ENCODE results near the gene NXT2. TPM values are rescaled to one million over a fixed set of nuclear protein-coding genes. Genes with fewer than 3 reads are reported as not detected.

The NXT2 gene
- total and polyA plus RNA-seq, 10 of the 15 experiments (the other 5 are each of a cell fraction or from before 2014, with no cell fraction given): 10.8 to 38.1 (median 21.2) TPM

DNA sequence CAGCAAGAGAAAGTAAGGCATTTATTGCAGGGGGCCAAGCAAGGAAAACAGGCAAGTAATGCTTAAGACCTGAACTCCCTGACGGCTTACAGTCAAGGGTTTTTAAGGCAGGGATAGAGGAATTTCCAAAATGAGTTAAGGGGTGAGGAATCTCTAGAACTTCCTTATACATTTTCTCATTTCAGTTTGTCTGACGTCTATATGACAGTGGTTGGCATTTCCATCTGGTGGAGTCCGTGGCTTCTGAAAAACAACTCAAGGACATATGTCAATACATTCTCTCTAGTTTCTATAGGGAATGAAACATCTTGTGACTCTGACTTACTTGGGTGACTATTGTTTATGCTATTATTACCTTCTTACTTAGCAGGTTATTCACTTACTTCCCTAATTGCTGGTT lies 35.5 kb upstream of the NXT2 start (continued):
- TF ChIP-seq BCL3 (IDR thresholded peaks at IDR 0.05; ENCODE audit: borderline replicate concordance, insufficient read depth, low read depth, low read length, poor library complexity, severe bottlenecking) (no peak), NFXL1 (IDR thresholded peaks at IDR 0.05; ENCODE audit: borderline replicate concordance) (no peak), RB1 (IDR thresholded peaks at IDR 0.05; ENCODE audit: borderline replicate concordance) (no peak), POLR2AphosphoS2 (IDR thresholded peaks at IDR 0.05; ENCODE audit: low read depth, low read length) (no peak)
- TF ChIP-seq, protein P1, sequence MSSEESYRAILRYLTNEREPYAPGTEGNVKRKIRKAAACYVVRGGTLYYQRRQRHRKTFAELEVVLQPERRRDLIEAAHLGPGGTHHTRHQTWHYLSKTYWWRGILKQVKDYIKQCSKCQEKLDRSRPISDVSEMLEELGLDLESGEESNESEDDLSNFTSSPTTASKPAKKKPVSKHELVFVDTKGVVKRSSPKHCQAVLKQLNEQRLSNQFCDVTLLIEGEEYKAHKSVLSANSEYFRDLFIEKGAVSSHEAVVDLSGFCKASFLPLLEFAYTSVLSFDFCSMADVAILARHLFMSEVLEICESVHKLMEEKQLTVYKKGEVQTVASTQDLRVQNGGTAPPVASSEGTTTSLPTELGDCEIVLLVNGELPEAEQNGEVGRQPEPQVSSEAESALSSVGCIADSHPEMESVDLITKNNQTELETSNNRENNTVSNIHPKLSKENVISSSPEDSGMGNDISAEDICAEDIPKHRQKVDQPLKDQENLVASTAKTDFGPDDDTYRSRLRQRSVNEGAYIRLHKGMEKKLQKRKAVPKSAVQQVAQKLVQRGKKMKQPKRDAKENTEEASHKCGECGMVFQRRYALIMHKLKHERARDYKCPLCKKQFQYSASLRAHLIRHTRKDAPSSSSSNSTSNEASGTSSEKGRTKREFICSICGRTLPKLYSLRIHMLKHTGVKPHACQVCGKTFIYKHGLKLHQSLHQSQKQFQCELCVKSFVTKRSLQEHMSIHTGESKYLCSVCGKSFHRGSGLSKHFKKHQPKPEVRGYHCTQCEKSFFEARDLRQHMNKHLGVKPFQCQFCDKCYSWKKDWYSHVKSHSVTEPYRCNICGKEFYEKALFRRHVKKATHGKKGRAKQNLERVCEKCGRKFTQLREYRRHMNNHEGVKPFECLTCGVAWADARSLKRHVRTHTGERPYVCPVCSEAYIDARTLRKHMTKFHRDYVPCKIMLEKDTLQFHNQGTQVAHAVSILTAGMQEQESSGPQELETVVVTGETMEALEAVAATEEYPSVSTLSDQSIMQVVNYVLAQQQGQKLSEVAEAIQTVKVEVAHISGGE (CRISPR knock-in tag; IDR thresholded peaks at IDR 0.05): no peak

DNA sequence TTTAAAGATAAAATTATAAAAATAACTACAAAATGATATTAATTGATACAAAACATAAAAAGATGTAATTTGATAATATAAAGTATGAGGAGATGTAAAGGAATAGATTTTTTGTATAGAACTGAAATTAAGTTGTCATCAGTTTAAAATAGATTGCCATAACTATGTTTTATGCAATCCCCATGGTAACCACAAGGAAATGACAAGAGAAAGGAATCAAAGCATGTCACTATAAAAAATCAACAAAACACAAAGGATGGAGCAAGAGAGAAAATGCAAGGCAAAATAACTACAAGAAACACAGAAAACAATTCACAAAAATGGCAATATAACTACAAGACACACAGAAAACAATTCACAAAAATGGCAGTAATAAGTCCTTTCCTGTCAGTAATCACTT lies 27.7 kb upstream of the NXT2 start:
- Histone ChIP-seq H3K79me2 (ENCODE audit: control insufficient read depth, insufficient read depth, low read length) (no peaks in the 10 kb centered on the region), H2AFZ (ENCODE audit: control insufficient read depth, low read depth, low read length) (no peak overlapping the region), H3K36me3 (ENCODE audit: control insufficient read depth in 2 of 2, insufficient read depth in 2 of 2, low read length in 1 of 2) (no peaks in the 10 kb centered on the region), H3K9ac (ENCODE audit: control insufficient read depth, insufficient read depth, low read length) (no peak overlapping the region), H3K4me3 (no peak overlapping the region), H3K4me2 (ENCODE audit: control insufficient read depth, insufficient read depth) (no peak overlapping the region), H3K27ac (ENCODE audit: control insufficient read depth, insufficient read depth) (no peak overlapping the region), H3K9me3 (replicated peaks; ENCODE audit: control insufficient read depth, insufficient read depth, low read length) (no peaks in the 10 kb centered on the region), H3K27me3 (replicated peaks in 1 of 2; ENCODE audit: control insufficient read depth in 2 of 2, insufficient read depth in 2 of 2, low read length in 1 of 2) (no peaks in the 10 kb centered on the region), H4K20me1 (ENCODE audit: control insufficient read depth, insufficient read depth) (no peaks in the 10 kb centered on the region), H3K4me1 (ENCODE audit: control insufficient read depth, insufficient read depth, low read length) (no peaks in the 10 kb centered on the region)
- in situ Hi-C loops (cut with MboI): no loop called here
- CTCF ChIA-PET: no interaction called here
- BruUV-seq (replicated peaks): no TSS peak
- SMC1A ChIA-PET (ENCODE audit: uncharacterized antibody, unreplicated experiment): no interaction called here
- RAD21 ChIA-PET (ENCODE audit: unreplicated experiment): no interaction called here
- no peak for TF ChIP-seq POU2F2 (IDR thresholded peaks at IDR 0.05; ENCODE audit: borderline replicate concordance, low read depth, low read length)
- TF ChIP-seq, protein P2, sequence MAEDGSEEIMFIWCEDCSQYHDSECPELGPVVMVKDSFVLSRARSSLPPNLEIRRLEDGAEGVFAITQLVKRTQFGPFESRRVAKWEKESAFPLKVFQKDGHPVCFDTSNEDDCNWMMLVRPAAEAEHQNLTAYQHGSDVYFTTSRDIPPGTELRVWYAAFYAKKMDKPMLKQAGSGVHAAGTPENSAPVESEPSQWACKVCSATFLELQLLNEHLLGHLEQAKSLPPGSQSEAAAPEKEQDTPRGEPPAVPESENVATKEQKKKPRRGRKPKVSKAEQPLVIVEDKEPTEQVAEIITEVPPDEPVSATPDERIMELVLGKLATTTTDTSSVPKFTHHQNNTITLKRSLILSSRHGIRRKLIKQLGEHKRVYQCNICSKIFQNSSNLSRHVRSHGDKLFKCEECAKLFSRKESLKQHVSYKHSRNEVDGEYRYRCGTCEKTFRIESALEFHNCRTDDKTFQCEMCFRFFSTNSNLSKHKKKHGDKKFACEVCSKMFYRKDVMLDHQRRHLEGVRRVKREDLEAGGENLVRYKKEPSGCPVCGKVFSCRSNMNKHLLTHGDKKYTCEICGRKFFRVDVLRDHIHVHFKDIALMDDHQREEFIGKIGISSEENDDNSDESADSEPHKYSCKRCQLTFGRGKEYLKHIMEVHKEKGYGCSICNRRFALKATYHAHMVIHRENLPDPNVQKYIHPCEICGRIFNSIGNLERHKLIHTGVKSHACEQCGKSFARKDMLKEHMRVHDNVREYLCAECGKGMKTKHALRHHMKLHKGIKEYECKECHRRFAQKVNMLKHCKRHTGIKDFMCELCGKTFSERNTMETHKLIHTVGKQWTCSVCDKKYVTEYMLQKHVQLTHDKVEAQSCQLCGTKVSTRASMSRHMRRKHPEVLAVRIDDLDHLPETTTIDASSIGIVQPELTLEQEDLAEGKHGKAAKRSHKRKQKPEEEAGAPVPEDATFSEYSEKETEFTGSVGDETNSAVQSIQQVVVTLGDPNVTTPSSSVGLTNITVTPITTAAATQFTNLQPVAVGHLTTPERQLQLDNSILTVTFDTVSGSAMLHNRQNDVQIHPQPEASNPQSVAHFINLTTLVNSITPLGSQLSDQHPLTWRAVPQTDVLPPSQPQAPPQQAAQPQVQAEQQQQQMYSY (CRISPR knock-in tag; IDR thresholded peaks at IDR 0.05): no peak
- TF ChIP-seq SRF (IDR thresholded peaks at IDR 0.05; ENCODE audit: low read depth in 2 of 2, low read length in 2 of 2): no peak
- no peak for TF ChIP-seq SREBF2 (IDR thresholded peaks at IDR 0.05; ENCODE audit: low read length)
- no peak for TF ChIP-seq CREM (IDR thresholded peaks at IDR 0.05; ENCODE audit: low read depth)
- TF ChIP-seq RFX5 (IDR thresholded peaks at IDR 0.05; ENCODE audit: low read depth, low read length): no peak
- POLR2A ChIA-PET: no interaction called here
- no peak for ATAC-seq
- FAIRE-seq: no peak
- intact Hi-C loops (cut with micrococcal nuclease; ENCODE audit: unreplicated experiment): no loop called here
- DNase-seq (ENCODE audit: low read depth, low spot score): no peak

Measured in GM12878 (cell line).